A549 treated with CORT108297 at 1 μM for 4 hours (cell line): ENCODE measurements around the gene KRTAP10-2. TPM values are rescaled to one million over a fixed set of nuclear protein-coding genes. Genes with fewer than 3 reads are reported as not detected.

ENCODE experiments used
- total RNA-seq: library from RNA; stranded (reverse); fragments of 200-300 nt; extraction: Qiagen RNA extraction; gene quantifications from 5 replicates; pipeline ENCODE4 v1.2.3, GENCODE V29; 2022

The KRTAP10-2 gene
- not detected in 5 replicates for total RNA-seq

DNA sequence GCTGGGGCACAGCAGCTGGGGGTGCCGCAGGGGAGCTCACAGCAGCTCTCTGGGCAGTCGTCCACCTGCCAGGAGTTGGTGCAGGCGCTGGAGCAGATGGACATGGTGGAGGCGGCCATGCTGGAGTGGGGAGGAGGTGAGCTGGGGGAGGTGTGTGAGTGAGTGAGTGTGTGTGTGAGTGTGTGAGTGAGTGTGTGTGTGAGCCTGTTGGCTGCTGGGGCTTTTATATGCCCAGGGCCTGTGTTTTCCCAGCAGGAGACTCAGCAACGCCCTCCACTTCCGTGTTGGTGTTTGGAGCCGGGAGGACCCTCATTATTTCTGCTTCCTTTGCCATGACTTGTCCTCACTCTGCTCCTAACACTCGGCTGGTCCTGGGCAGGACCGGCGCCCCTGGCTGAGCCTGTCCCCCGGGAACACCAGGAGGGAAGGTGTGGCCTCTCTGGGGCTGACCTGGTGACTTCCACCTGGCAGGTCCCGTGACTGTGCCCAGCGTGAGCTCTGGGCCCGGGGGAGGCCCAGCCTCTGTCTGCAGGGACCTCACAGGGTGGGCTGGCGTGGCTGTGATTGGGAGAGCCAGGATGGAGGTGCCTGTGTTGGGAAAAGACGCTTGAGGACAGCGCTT lies at the start of gene KRTAP10-2:
TSS of gene KRTAP10-2 (minus strand) at position 166 of the 622 bp plus-strand sequence. CDS start at position 119, 47 bp downstream.

GRCh38 chr21:44600118-44600978 lies 49.0 kb upstream of the KRTAP10-2 start, which contains the start of gene KRTAP10-7:
KRTAP10-7 (plus strand) TSS chr21:44600597; CDS start chr21:44600622, 25 bp downstream.

DNA sequence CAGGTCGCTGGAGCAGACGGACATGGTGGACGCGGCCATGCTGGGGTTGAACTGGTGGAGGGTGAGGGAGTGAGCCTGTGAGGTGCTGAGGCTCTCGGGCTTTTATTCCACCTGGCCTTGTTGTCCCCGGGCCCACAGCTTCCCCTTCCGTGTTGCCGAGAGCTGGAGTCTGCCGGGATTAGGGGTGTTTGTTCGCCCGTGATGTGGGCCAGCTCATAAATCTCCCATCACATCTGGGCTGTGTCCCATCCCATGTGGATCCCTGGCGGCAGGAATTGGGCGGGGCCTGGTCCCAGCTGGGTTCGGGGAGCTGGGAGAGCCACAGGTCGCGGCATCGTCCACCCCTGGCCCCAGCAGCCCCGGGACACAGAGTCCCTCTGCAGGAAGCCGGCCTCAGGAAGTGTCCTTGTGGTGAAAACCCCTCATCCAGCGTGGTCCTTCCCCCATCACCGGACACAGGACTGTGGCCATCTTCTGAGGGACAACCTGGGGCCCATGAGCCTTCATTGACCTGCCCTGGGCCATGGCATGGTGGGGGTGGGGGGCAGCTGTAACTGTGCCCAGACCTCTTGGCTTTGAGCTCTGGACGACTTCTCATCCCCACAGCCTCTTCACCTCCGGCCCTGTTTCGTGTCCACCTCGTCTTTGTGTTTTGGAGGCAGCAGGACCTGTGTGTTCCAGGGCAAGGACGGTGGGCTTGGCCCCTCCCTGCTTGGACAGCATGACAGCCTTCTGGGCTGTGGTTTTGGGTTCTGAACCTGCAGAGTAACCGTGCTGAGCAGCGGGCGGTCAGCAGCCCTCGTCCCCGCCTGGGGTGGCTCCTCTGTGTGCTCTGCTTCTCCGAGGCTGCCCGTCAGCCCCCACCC lies 41.4 kb upstream of the KRTAP10-2 start, which contains the start of gene KRTAP10-6:
TSS of gene KRTAP10-6 (minus strand) at position 60 of the 866 bp plus-strand sequence. CDS start at position 39, 21 bp downstream.

DNA sequence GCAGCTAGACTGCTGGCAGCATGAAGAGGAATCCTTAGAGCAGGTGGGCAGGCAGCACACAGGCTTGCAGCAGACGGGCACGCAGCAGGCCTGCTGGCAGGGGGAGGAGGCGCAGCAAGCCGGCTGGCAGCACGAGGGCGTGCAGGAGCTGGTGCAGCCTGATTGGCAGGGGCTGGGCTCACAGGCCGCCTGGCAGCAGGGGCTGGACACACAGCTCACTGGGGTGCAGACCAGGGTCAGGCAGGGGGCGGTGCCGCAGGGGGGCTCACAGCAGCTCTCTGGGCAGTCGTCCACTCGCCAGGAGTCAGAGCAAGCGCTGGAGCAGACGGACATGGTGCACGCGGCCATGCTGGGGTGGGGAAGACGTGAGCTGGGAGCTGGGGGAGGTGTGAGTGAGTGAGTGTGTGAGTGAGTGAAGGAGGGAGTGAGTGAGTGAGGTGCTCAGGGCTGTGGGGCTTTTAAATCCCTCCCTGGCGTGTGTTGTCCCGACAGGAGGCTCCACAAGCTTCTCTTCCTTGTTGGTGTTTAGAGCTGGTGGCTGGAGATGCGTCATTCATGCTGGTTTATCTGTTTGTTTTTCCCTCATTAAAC lies 29.0 kb upstream of the KRTAP10-2 start, which contains the start of gene KRTAP10-5:
TSS of gene KRTAP10-5 (minus strand) at position 374 of the 591 bp plus-strand sequence. CDS start at position 348, 26 bp downstream.

GRCh38 chr21:44573630-44574456 lies 22.5 kb upstream of the KRTAP10-2 start, which contains the start of gene KRTAP10-4:
KRTAP10-4 (plus strand) TSS chr21:44573729; CDS start chr21:44573759, 30 bp downstream.

GRCh38 chr21:44558695-44559094 lies 7.4 kb upstream of the KRTAP10-2 start, which contains the start of gene KRTAP10-3:
KRTAP10-3 (minus strand) TSS chr21:44558795; CDS start chr21:44558715, 80 bp downstream.

DNA sequence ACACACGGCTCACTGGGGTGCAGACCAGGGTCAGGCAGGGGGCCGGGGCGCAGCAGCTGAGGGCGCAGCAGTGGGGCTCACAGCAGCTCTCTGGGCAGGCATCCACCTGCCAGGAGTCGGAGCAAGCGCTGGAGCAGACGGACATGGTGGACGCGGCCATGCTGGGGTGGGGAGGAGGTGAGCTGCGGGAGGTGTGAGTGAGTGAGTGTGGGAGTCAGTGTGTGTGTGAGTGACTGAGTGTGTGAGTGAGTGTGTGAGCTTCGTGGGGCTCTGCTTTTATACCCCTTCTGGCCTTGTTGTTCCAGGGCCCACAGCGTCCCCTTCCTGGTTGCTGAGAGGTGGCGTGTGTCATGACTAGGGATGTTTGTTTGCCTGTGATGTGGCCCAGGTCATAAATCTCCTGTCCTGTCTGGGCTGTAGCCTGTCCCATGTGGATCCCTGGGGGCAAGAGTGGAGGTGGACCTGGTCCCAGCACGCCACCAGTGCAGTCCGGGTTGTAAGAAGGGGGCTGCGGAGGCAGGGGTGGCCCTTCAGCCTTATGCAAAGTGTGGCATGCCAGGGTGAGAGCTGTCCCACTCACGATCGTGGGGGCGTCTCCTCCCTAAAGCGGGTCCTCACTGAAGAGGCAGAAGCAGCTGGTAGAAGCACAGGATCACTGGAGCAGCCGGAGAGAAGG lies 11.2 kb downstream of the KRTAP10-2 start, which contains the start of gene KRTAP10-1:
TSS of gene KRTAP10-1 (minus strand) at position 205 of the 676 bp plus-strand sequence. CDS start at position 160, 45 bp downstream.

Other genes starting within 250 kb of the KRTAP10-2 start
- gene CFAP410, start 212.1 kb downstream of the KRTAP10-2 start, total RNA-seq: 5.7 to 10.5 TPM (median 8.3 TPM) in 5 replicates
- 7.0 to 11.9 TPM (median 9.0 TPM) in 5 replicates for gene TRPM2, start 197.9 kb downstream of the KRTAP10-2 start, total RNA-seq
- 1.3 to 2.3 TPM (median 2.1 TPM) in 5 replicates for gene LRRC3, start 96.0 kb downstream of the KRTAP10-2 start, total RNA-seq
- gene KRTAP10-1, start 11.3 kb downstream of the KRTAP10-2 start, total RNA-seq: not detected in 5 replicates
- gene KRTAP10-3, start 7.3 kb upstream of the KRTAP10-2 start, total RNA-seq: not detected in 5 replicates
- not detected in 5 replicates for gene KRTAP10-4, start 22.2 kb upstream of the KRTAP10-2 start, total RNA-seq
- gene KRTAP10-5, start 29.1 kb upstream of the KRTAP10-2 start, total RNA-seq: not detected in 5 replicates
- not detected in 5 replicates for gene KRTAP10-6, start 41.0 kb upstream of the KRTAP10-2 start, total RNA-seq
- not detected in 5 replicates for gene KRTAP10-7, start 49.1 kb upstream of the KRTAP10-2 start, total RNA-seq
- gene KRTAP10-8, start 60.6 kb upstream of the KRTAP10-2 start, total RNA-seq: not detected in 5 replicates
- gene KRTAP10-9, start 75.6 kb upstream of the KRTAP10-2 start, total RNA-seq: not detected in 5 replicates
- not detected in 5 replicates for gene KRTAP10-10, start 85.9 kb upstream of the KRTAP10-2 start, total RNA-seq
- gene KRTAP10-11, start 94.9 kb upstream of the KRTAP10-2 start, total RNA-seq: not detected in 5 replicates
- gene KRTAP12-4, start 103.2 kb upstream of the KRTAP10-2 start, total RNA-seq: not detected in 5 replicates
- not detected in 5 replicates for gene KRTAP12-3, start 106.4 kb upstream of the KRTAP10-2 start, total RNA-seq
- gene KRTAP12-2, start 115.4 kb upstream of the KRTAP10-2 start, total RNA-seq: not detected in 5 replicates
- not detected in 5 replicates for gene KRTAP12-1, start 130.7 kb upstream of the KRTAP10-2 start, total RNA-seq
- not detected in 5 replicates for gene KRTAP10-12, start 145.7 kb upstream of the KRTAP10-2 start, total RNA-seq
- gene TSPEAR, start 160.1 kb upstream of the KRTAP10-2 start, total RNA-seq: not detected in 5 replicates